ENCODE results near the gene DLGAP4. TPM values are rescaled to one million over a fixed set of nuclear protein-coding genes. Genes with fewer than 3 reads are reported as not detected.

DLGAP4 gene
- total and polyA plus RNA-seq, 9 of the 15 experiments (the other 6 are each of a cell fraction or from before 2014, with no cell fraction given) = 0.31 to 34.1 (median 4.5) TPM

DNA sequence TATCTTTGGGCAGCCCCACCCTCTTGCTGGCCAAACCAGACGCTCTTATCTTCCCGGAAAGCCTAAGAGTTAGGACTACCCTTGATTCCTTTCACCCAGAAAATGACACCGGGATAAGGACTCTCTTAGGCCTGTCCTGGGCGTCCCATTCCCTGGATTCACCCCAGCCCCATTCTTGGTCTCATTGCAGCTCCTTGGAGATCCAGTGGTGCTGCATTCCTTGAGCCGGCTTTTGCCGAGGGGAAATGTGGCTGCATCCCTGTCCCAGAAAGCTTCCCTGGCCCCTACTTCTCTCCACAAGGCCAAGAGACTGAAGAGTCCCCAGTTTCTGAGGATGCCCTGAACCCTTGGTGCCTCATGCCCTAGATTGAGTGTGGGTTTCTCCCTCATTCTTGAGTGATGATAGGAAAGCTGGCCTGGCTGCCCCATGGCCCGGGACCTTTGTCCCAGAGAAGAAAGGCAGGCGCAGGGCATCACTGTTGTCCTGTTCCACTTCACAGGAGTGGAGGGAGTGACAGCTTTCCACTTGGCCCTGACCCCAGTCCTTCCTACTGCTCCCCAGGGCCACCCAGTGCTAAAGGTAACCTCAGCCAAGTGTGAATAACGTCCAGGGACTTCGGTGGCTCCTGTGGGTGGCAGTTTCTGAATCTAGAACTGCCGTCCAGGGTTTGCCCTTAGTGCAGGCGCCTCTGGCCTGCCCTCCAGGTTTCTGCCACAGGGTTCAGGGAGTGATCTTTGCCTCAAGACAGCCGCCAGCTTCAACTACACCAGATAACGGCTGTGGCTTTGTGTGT is 192.4 kb downstream of the DLGAP4 start (continued):
- TF ChIP-seq, protein P1, sequence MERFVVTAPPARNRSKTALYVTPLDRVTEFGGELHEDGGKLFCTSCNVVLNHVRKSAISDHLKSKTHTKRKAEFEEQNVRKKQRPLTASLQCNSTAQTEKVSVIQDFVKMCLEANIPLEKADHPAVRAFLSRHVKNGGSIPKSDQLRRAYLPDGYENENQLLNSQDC (CRISPR knock-in tag; IDR thresholded peaks at IDR 0.05) = no peak
- no peak for TF ChIP-seq HOXB6 (CRISPR knock-in tag; IDR thresholded peaks at IDR 0.05; ENCODE audit: borderline replicate concordance)
- no peak for TF ChIP-seq THRAP3 (IDR thresholded peaks at IDR 0.05; ENCODE audit: borderline replicate concordance)
- no peak for TF ChIP-seq TRIM24 (IDR thresholded peaks at IDR 0.05)
- no peak for TF ChIP-seq NR2C2 (CRISPR knock-in tag; IDR thresholded peaks at IDR 0.05)
- no peak for TF ChIP-seq NR2C2 (tag; IDR thresholded peaks at IDR 0.05)
- TF ChIP-seq XRCC5 (IDR thresholded peaks at IDR 0.05; ENCODE audit: low read depth, low read length) = no peak

DNA sequence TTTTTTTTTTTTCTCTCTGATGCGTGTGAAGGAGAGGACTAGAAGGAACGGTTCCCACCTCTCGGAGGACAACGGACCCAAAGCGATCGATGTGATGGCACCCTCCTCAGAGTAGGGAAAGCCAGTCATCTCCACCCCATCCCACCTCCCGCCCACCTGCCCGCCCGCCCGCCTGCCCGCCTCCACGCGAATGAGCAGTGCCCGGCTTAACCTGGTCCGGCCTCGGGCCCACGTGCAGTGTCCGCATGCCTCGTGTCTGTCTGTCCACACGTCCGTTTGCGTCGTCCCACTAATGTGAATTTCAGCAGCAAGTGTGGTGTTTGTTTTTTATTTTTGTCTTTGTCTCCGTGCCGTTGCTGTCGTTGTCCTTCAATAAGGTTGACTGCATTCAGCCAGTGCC is 193.1 kb downstream of the DLGAP4 start:
- no TSS peak for BruUV-seq (replicated peaks)
- Histone ChIP-seq H3K9me1 (ENCODE audit: control insufficient read depth, insufficient read depth, low read length) (peaks cover 3% of the 10 kb centered on the region), H4K20me1 (replicated peaks; ENCODE audit: control insufficient read depth, insufficient read depth, low read length) (peaks cover 4% of the 10 kb centered on the region; the same call in 1 of the 2 replicates), H3K4me1 (replicated peaks in 1 of 2; ENCODE audit: control insufficient read depth in 2 of 2, insufficient read depth in 2 of 2, low read length in 2 of 2) (peaks cover 0 to 13% of the 10 kb centered on the region in 2 experiments; a peak in 2 of 5 replicates), H3K27me3 (ENCODE audit: control insufficient read depth in 2 of 2, insufficient read depth in 2 of 2, low read length in 2 of 2) (no peaks in the 10 kb centered on the region), H3K36me3 (ENCODE audit: control insufficient read depth, insufficient read depth, low read length) (peaks cover 41% of the 10 kb centered on the region; the same call in 2 of the 3 replicates), H3K4me3 (no peak overlapping the region), H3K79me2 (ENCODE audit: control insufficient read depth, insufficient read depth, low read length) (no peaks in the 10 kb centered on the region; the same call in 2 of the 3 replicates), H3K9ac (ENCODE audit: insufficient read depth in 1 of 2, low read depth in 2 of 2, low read length in 2 of 2) (no peak overlapping the region), H3K27ac (ENCODE audit: extremely low read depth, low read depth, low read length) (no peak overlapping the region), H2AFZ (ENCODE audit: low read depth, low read length) (no peak overlapping the region), H3K9me3 (replicated peaks; ENCODE audit: control insufficient read depth, insufficient read depth, low read depth, low read length) (no peaks in the 10 kb centered on the region), H3K4me2 (ENCODE audit: insufficient read depth, low read length) (no peak overlapping the region)
- DNase-seq (ENCODE audit: extremely low read depth in 1 of 4, low spot score in 3 of 4) (no peak), FAIRE-seq (no peak), ATAC-seq (no peak)
- WGBS (ENCODE audit: insufficient coverage, low coverage, missing lambda C conversion rate) = 85% methylated on average over 15 of the region's 26 CpGs
- in situ Hi-C loops (cut with MboI) (no loop called here), intact Hi-C loops (cut with micrococcal nuclease) (no loop called here)
- CTCF ChIA-PET (ENCODE audit: low intra/inter-chr PET ratio) = no interaction called here
- POLR2A ChIA-PET = no interaction called here
- no peak for TF ChIP-seq PPARD (CRISPR knock-in tag; IDR thresholded peaks at IDR 0.05)

Measured in K562 (cell line).